Measurements from ENCODE around the gene GFI1B. TPM values are rescaled to one million over a fixed set of nuclear protein-coding genes. Genes with fewer than 3 reads are reported as not detected.

GFI1B gene
- total RNA-seq, 2 donors from 2014 or later, result not detected

- DNase-seq (no peak), ATAC-seq (no peak)
- Histone ChIP-seq H3K36me3 (replicated peaks in 1 of 2; ENCODE audit: insufficient read depth in 1 of 2, low read depth in 2 of 2) (no peaks in the 10 kb centered on the region), H3K4me1 (no peaks in the 10 kb centered on the region), H3K27me3 (no peaks in the 10 kb centered on the region), H3K4me3 (no peak overlapping the region), H3K27ac (no peak overlapping the region), H3K9me3 (no peaks in the 10 kb centered on the region)
- no peak for TF ChIP-seq CTCF (IDR thresholded peaks at IDR 0.05)
- TF ChIP-seq POLR2A (IDR thresholded peaks at IDR 0.05), result no peak
- intact Hi-C loops (cut with DNase I), result loop anchor here (10.0 kb wide), 1 partner anchor 485 kb away; no protein-coding TSS in a partner anchor
- WGBS, 2 donors, result 69 to 75% methylated on average over 5 of the region's 5 CpGs
Measured at GRCh38 chr9:133009906-133010582, 31.6 kb downstream of the GFI1B start.

GRCh38 chr9:133014696-133015095 lies 36.2 kb downstream of the GFI1B start:
- H3K36me3 ChIP-seq (replicated peaks in 1 of 2; ENCODE audit: insufficient read depth in 1 of 2, low read depth in 2 of 2), result no peaks in the 10 kb centered on the region
- intact Hi-C loops (cut with DNase I), result loop anchor here (10.0 kb wide), 1 partner anchor 480 kb away; no protein-coding TSS in a partner anchor
- ATAC-seq (no peak), DNase-seq (no peak)
- no peaks in the 10 kb centered on the region for H3K27me3 ChIP-seq
- H3K4me3 ChIP-seq, result no peak overlapping the region
- TF ChIP-seq POLR2A (IDR thresholded peaks at IDR 0.05), result no peak
- TF ChIP-seq CTCF (IDR thresholded peaks at IDR 0.05), result no peak
- WGBS, 2 donors, result 75 to 90% methylated on average over 5 of the region's 5 CpGs
- H3K9me3 ChIP-seq, result no peaks in the 10 kb centered on the region
- H3K4me1 ChIP-seq, result no peaks in the 10 kb centered on the region
- no peak overlapping the region for H3K27ac ChIP-seq

- Histone ChIP-seq H3K4me1 (peaks cover 7% of the 10 kb centered on the region), H3K9me3 (no peaks in the 10 kb centered on the region), H3K4me3 (no peak overlapping the region), H3K27ac (no peak overlapping the region), H3K27me3 (no peaks in the 10 kb centered on the region), H3K36me3 (replicated peaks in 1 of 2; ENCODE audit: insufficient read depth in 1 of 2, low read depth in 2 of 2) (no peaks in the 10 kb centered on the region)
- TF ChIP-seq POLR2A (IDR thresholded peaks at IDR 0.05) (no peak), CTCF (IDR thresholded peaks at IDR 0.05) (no peak)
- no peak for ATAC-seq
- intact Hi-C loops (cut with DNase I), result no loop called here
- WGBS, 2 donors, result 62 to 64% methylated on average over 19 to 25 of the region's 26 CpGs
- peak in 2 of 4 donors; percentile 18 to 21 for DNase-seq
Measured at GRCh38 chr9:133023117-133023890, 44.8 kb downstream of the GFI1B start.

GRCh38 chr9:133026426-133026825 lies 47.9 kb downstream of the GFI1B start:
- intact Hi-C loops (cut with DNase I), result no loop called here
- no peak for ATAC-seq
- WGBS, 2 donors, result 53 to 56% methylated on average over 3 of the region's 3 CpGs

More at GRCh38 chr9:133026426-133026825, 47.9 kb downstream of the GFI1B start:
- Histone ChIP-seq H3K4me1 (peaks cover 23% of the 10 kb centered on the region), H3K36me3 (replicated peaks in 1 of 2; ENCODE audit: insufficient read depth in 1 of 2, low read depth in 2 of 2) (no peaks in the 10 kb centered on the region), H3K27me3 (no peaks in the 10 kb centered on the region), H3K27ac (no peak overlapping the region), H3K4me3 (no peak overlapping the region), H3K9me3 (no peaks in the 10 kb centered on the region)
- DNase-seq, result no peak
- no peak for TF ChIP-seq CTCF (IDR thresholded peaks at IDR 0.05)
- no peak for TF ChIP-seq POLR2A (IDR thresholded peaks at IDR 0.05)
